ENCODE results near the gene EME2.
"Not testable (repeated sequence)": the region's sequence is repeated elsewhere in the genome, so short reads cannot be mapped to it uniquely, and the experiment has no call there.

The EME2 gene

DNA sequence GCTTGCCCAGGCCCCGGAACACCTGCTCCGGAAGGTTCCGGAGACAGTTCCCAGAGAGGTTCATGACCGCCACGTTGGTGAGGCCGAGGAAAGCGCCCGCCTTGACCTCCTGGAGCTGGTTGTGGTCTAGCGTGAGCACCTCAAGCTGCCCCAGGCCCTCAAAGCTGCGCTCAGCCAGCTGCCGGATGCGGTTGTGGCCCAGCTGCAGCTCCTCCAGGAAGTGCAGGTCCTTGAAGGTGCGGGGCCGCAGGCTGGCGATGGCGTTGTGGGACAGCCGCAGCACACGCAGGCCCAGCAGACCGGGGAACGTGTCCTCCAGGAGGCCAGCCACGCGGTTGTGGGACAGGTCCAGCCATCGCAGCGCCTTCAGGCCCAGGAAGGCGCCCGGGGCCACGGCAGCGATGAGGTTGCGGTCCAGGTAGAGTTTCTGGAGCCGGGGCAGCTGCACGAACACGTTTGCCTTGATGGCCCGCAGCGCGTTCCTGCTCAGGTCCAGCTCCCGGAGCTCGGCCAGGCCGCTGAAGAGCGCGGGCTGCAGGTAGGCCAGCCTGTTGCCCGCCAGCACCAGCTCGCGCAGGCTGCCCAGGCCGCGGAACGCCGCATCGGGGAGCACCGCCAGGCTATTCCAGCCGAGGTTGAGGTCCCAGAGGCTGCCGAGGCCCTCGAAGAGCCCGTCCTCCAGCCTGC, 18.8 kb downstream of the EME2 start:
- no peak for DNase-seq (ENCODE audit: low read depth in 2 of 2)

GRCh38 chr16:1791943-1792812, 19.6 kb downstream of the EME2 start:
- no peak for DNase-seq (ENCODE audit: low read depth in 2 of 2)

- no peak for DNase-seq (ENCODE audit: low read depth in 2 of 2)
These were observed 20.4 kb downstream of the EME2 start for GRCh38 chr16:1792836-1793577.

DNA sequence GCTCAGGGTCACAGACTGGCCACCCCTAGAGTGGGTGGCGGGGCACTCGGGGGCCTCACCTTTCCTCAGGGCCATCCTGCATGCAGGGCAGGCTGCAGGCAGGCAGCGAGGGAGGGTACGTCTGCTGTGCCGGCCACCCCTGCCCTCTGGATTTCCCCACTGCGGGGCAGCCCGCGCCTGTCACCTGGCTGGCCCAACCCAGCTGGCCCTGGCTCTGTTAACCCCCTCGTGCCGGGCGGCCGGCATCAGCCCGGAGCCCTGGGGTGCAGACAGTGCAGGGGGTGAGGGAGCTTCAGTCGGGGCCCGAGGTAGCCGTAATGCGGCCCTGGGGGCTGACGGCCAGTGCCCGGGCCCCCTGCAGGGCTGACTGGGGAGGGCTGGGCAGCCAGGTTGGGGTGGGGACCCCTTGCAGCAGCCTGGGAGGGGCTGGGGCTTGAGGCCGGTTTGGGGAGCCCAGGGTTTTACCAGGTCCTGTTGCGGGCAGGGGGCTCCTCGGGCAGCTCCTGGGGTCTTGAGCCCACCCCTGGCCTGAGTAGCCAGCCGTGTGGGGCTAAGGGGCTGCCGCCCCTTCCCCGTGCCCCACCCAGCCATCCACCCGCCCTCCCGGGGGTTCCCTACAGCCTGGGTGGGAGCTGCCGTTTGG, 21.1 kb downstream of the EME2 start, which contains the start of gene IGFALS:
IGFALS (minus strand) TSS at position 128 of the 643 bp plus-strand sequence; CDS start at position 75, 53 bp downstream.
- DNase-seq (ENCODE audit: low read depth in 2 of 2), result no peak

DNA sequence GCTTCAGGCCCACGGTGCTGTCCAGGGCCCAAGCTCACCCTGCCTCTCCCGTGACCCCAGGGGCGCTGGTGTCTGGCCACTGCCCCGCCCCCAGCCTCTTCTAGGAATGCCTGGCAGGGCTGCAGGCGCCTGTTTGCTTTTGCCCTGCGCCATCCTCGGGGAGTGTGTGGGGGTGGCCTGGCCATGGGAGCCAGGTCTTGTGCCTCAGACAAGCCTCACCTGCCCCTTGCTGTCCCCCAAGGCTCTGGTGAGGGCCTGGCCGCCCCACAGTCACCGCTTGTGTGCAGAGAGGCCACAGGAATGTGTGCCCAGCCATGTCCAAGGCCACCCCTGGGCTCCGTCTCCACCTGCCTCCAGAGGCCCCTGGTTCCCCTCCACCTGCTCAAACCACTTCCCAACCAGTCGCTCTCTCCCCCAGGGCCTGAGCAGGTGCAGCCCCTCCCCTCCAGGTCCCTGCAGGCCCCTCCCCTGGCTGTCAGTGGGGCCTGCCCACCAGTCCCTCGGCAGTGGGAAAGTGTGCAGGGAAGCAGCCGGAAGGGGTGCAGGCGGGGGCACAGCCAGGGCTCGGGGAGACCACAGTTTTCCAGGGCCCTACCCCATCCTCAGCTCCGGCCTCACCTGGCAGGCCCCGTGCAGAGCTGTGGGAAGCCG, 21.7 kb downstream of the EME2 start:
- DNase-seq (ENCODE audit: low read depth in 2 of 2), result no peak

DNA sequence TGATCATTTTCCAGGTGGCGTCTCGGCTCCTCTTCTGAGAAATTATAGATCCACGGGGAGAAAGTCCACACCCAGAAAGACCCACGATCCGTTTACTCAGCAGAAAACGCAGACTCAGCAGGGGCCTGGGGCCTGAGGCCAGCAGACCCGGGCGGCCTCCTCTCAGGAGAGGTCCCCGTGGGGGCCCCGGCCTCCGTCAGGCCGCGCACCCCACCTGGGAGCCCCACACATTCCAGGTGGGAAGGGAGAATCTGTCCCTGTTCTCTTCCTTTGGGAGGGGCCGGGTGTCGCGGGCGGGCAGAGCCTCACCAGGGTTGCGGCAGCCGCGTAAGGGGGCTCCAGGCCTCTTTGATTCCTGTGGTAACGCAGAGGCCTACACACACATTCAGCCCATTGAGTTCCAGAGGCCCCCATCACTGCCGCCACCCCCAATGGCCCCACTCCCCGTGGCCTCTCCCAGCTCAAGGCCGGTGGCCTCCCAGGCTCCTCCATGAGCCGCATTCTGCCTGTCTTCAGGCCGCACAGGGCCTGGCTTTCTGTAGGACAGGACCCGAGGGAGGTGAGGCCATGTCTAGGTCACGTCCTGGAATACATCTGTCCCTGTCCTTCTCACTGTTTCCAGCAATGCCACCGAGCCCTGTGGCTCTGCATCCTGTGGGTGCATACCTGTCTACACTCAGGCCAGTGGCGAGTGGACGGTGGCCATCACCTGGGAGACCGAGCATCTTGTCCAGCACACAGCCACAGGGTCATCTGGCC, 22.5 kb downstream of the EME2 start:
- no peak for DNase-seq (ENCODE audit: low read depth in 2 of 2)

- DNase-seq (ENCODE audit: low read depth in 2 of 2), result not testable (repeated sequence)
These were observed 26.7 kb downstream of the EME2 start for GRCh38 chr16:1799263-1799662.

- DNase-seq (ENCODE audit: low read depth in 2 of 2), result no peak
These were observed 28.1 kb downstream of the EME2 start for GRCh38 chr16:1800701-1801100.

GRCh38 chr16:1807626-1808025, 35.0 kb downstream of the EME2 start:
- DNase-seq (ENCODE audit: low read depth in 2 of 2), result no peak

DNA sequence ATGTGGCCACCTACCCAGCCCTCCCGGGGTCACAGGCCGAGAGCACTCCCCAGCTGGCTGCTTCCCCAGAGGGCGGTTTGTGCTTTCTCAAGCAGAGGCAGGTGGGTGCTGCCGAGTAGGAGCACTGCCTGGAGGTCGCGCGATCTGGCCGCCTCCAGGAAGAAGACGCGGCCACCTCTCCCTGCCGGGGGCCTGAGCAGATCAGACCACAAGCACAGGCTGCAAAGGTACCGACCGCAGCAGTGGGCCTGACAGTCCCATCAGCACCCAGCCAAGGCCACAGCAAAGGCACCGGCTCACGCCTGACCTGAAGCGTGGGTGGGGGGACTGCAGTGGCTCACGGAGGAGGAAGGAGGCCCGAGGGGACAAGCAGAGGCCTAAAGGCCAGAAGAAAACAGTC, 36.1 kb downstream of the EME2 start:
- no peak for DNase-seq (ENCODE audit: low read depth in 2 of 2)

DNA sequence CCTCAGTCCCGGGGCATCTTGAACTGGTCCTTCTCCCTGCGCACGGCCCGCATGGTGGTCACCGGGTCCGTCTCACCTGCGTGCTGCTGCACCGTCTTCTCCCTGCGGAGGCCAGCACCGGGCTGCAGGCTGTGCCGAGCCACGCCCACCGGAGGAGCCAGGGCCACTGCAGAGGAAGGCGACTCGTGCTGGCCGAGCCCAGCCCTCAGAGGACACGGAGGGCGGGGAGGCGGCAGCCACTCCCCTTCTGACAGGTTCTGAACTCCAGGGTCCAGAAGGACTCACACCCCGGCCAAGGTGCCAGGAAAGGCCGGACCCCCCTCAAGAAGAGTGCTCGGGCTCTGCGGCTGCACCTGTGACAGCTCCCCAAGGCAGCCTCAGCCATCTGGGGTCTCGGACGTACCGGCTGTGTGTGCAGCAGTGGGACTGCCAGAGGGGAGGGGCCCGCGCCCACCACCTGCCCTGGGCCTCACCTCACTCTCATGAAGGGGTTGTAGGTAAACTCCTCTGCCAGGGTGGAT, 36.7 kb downstream of the EME2 start:
- DNase-seq (ENCODE audit: low read depth in 2 of 2), result no peak

DNA sequence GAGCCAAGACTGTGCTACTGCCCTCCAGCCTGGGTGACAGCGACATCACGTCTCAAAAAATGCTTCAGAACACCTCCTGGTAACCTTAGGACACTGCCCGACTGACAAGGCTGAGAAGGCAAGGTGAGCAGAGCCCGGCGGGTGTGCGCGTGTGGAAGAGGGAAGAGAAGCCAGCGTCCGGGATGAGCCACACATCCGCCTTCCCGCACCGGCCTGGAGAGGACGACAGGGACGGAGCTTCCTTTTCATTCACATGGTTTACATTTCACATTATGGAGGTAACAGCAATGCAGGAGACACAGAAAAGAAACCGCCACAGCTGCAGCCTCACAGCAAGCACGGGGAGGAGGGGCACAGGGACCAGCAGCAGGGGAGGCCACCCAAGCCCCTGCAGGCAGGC, 37.5 kb downstream of the EME2 start:
- DNase-seq (ENCODE audit: low read depth in 2 of 2), result no peak

DNA sequence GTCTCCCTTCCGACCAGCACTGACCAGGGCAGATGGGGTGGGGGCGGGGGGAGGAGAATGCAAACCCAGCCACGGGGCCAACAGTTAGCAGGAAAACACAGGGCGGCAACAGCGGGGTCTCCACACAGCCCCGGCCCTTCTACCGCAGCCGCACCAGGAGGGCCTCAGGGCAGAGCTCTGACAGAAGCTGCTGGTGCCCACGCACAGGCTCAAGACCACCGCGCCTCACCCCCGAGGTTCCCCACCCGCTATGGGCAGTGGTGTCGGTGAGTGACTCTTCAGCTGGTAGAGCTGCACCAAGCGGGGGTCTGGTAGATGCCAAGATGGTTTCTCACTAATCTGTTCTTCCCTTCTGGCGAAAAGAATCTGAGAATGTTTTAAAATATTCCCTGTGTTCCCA, 37.9 kb downstream of the EME2 start:
- DNase-seq (ENCODE audit: low read depth in 2 of 2), result no peak

GRCh38 chr16:1812732-1813163, 40.1 kb downstream of the EME2 start:
- peak; percentile 38 to 49 for DNase-seq (ENCODE audit: low read depth in 2 of 2)

- no peak for DNase-seq (ENCODE audit: low read depth in 2 of 2)
These were observed 42.9 kb downstream of the EME2 start for GRCh38 chr16:1815461-1815860.

GRCh38 chr16:1816396-1817275, 44.0 kb downstream of the EME2 start:
- no peak for DNase-seq (ENCODE audit: low read depth in 2 of 2)

GRCh38 chr16:1817276-1817589, 44.6 kb downstream of the EME2 start:
- DNase-seq (ENCODE audit: low read depth in 2 of 2), result no peak

GRCh38 chr16:1817716-1818115, 45.1 kb downstream of the EME2 start:
- no peak for DNase-seq (ENCODE audit: low read depth in 2 of 2)

DNA sequence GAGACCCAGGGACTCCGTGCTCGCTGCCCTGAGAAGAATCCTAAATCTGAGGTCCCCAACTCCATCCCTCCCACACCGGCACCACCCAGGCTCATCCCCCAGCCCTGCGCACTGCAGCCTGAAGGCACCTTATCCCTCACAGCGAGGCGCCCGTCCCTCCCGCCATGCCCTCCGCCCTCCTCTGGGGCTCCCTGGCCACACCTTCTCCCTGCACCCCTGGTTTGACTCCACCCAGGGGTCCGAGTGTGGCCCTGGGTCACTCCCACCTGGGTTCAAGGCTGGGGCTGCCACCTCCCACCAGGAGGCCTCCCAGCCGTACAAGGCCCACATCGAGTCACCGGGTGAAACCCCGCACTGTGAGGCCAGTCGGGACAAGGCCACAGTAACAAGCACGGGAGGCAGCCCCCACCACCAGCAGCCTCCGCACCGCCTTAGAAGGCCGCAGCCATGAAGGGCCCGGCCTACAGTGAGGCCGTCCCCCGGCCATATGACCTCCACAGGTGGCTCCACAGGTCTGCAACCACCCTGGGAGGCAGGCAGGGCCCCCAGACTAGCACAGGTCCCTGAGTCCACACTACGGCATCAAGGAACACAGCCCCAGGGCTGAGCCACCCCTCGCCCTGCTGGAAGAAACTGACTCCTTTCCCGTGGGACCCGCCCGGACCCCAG, 45.7 kb downstream of the EME2 start:
- no peak for DNase-seq (ENCODE audit: low read depth in 2 of 2)

Measured in stimulated activated CD8-positive, alpha-beta memory T cell treated with anti-CD3 and anti-CD28 coated beads, Interleukin-15, amount 100 ng/mL, for 48 hours (primary cell).